PFSK-1 (cell line): ENCODE results near the gene SH3GL1.

Experiments
- POLR2AphosphoS5 ChIP-seq: IDR thresholded peaks from 2 replicates; pipeline ENCODE4 v1.6.1; 2012; ENCODE audit warnings: low read depth, mild to moderate bottlenecking, control low read depth, low read length, moderate library complexity
- SIN3A ChIP-seq: IDR thresholded peaks from 2 replicates; pipeline ENCODE4 v1.6.1; 2012; ENCODE audit warnings: mild to moderate bottlenecking, low read length, moderate library complexity, borderline replicate concordance; ENCODE audit not compliant: insufficient read depth

- TF ChIP-seq POLR2AphosphoS5 (no peak), SIN3A (no peak)
These were observed 81.9 kb downstream of the SH3GL1 start for GRCh38 chr19:4318460-4318859.
